ENCODE results near the gene SMAD2.

DNA sequence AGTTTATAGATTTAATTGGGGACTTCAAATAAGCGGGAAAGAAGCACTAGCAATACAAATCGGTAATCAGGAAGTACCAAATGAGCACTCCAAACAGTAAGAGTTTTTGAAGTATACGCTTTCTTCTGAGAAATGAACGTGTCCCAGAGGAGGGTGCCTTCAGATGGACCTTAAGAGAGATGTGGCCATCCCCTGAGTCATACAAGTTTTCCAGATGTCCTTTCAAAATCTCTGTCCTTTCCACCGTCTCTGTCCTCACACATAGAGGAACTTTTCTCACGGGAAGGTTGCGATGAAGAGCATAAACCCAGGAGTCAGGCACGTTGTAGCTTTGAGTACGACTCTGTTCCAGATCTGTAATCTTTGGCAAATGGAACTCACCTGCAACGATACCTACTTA lies 1.7 kb upstream of the SMAD2 start:
- TF ChIP-seq CTCF (conservative IDR thresholded peaks at IDR 0.05; ENCODE audit: low read depth in 2 of 2) = no peak
- TF ChIP-seq, protein P1, sequence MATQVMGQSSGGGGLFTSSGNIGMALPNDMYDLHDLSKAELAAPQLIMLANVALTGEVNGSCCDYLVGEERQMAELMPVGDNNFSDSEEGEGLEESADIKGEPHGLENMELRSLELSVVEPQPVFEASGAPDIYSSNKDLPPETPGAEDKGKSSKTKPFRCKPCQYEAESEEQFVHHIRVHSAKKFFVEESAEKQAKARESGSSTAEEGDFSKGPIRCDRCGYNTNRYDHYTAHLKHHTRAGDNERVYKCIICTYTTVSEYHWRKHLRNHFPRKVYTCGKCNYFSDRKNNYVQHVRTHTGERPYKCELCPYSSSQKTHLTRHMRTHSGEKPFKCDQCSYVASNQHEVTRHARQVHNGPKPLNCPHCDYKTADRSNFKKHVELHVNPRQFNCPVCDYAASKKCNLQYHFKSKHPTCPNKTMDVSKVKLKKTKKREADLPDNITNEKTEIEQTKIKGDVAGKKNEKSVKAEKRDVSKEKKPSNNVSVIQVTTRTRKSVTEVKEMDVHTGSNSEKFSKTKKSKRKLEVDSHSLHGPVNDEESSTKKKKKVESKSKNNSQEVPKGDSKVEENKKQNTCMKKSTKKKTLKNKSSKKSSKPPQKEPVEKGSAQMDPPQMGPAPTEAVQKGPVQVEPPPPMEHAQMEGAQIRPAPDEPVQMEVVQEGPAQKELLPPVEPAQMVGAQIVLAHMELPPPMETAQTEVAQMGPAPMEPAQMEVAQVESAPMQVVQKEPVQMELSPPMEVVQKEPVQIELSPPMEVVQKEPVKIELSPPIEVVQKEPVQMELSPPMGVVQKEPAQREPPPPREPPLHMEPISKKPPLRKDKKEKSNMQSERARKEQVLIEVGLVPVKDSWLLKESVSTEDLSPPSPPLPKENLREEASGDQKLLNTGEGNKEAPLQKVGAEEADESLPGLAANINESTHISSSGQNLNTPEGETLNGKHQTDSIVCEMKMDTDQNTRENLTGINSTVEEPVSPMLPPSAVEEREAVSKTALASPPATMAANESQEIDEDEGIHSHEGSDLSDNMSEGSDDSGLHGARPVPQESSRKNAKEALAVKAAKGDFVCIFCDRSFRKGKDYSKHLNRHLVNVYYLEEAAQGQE (IDR thresholded peaks at IDR 0.05; ENCODE audit: unreplicated experiment) = no peak
- TF ChIP-seq POLR2AphosphoS5 (IDR thresholded peaks at IDR 0.05; ENCODE audit: low read depth) = no peak
- no peak for TF ChIP-seq JUNB (IDR thresholded peaks at IDR 0.05; ENCODE audit: unreplicated experiment)
- no peak for TF ChIP-seq ZNF331 (CRISPR knock-in tag; IDR thresholded peaks at IDR 0.05; ENCODE audit: low read depth)
- no peak for TF ChIP-seq EZH2 (IDR thresholded peaks at IDR 0.05; ENCODE audit: low read depth, unreplicated experiment)
- no peak for TF ChIP-seq EZH2phosphoT487 (IDR thresholded peaks at IDR 0.05; ENCODE audit: unreplicated experiment)
- no peak for TF ChIP-seq CREB1 (CRISPR knock-in tag; IDR thresholded peaks at IDR 0.05; ENCODE audit: low read depth)
- TF ChIP-seq ZNF114 (CRISPR knock-in tag; IDR thresholded peaks at IDR 0.05) = no peak
- TF ChIP-seq, protein P2, sequence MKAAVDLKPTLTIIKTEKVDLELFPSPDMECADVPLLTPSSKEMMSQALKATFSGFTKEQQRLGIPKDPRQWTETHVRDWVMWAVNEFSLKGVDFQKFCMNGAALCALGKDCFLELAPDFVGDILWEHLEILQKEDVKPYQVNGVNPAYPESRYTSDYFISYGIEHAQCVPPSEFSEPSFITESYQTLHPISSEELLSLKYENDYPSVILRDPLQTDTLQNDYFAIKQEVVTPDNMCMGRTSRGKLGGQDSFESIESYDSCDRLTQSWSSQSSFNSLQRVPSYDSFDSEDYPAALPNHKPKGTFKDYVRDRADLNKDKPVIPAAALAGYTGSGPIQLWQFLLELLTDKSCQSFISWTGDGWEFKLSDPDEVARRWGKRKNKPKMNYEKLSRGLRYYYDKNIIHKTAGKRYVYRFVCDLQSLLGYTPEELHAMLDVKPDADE (IDR thresholded peaks at IDR 0.05) = no peak
- TF ChIP-seq NANOG (IDR thresholded peaks at IDR 0.05; ENCODE audit: borderline replicate concordance) = no peak
- no peak for TF ChIP-seq STAT1 (IDR thresholded peaks at IDR 0.05; ENCODE audit: unreplicated experiment)

All from GM23338 (cell line).